H1 (cell line): Measurements from ENCODE around the gene ATOH7.

Experiments
- POLR2A ChIP-seq, 2 experiments: IDR thresholded peaks; 1 replicate in 1 of 2; 2 replicates in 1 of 2; pipeline ENCODE4 v1.6.1; 2011; ENCODE audit warnings: low read depth in 2 of 2, low read length in 2 of 2, mild to moderate bottlenecking in 2 of 2; ENCODE audit errors: control extremely low read depth in 1 of 2
- SIN3A ChIP-seq, 2 experiments: IDR thresholded peaks in 1 of 2; conservative IDR thresholded peaks in 1 of 2; 2 replicates each; pipeline ENCODE4 v1.6.1; 2011 to 2012; ENCODE audit warnings: low read length in 2 of 2, improper control_type of control experiment in 1 of 2, low read depth in 1 of 2, mild to moderate bottlenecking in 1 of 2
- SRF ChIP-seq: IDR thresholded peaks from 2 replicates; pipeline ENCODE4 v1.6.1; 2011; ENCODE audit warnings: mild to moderate bottlenecking, low read depth, low read length, moderate library complexity
- TF ChIP-seq, protein P1 (sequence below), 3 experiments: IDR thresholded peaks; 1 replicate in 2 of 3; 2 replicates in 1 of 3; pipeline versions ENCODE4 v1.5.1 to v1.6.1; 2011; ENCODE audit warnings: low read length in 3 of 3, mild to moderate bottlenecking in 3 of 3, inconsistent platforms in 2 of 3, low read depth in 1 of 3, moderate library complexity in 1 of 3; ENCODE audit not compliant: insufficient read depth in 1 of 3; ENCODE audit errors: control extremely low read depth in 1 of 3

- no peak for TF ChIP-seq POLR2A (IDR thresholded peaks at IDR 0.05; ENCODE audit: control extremely low read depth in 1 of 2, low read depth in 2 of 2, low read length in 2 of 2)
- TF ChIP-seq SIN3A (conservative IDR thresholded peaks at IDR 0.05 in 1 of 2, IDR thresholded peaks at IDR 0.05 in 1 of 2; ENCODE audit: low read depth in 1 of 2, low read length in 2 of 2) = no peak
- no peak for TF ChIP-seq SRF
- TF ChIP-seq, protein P1, sequence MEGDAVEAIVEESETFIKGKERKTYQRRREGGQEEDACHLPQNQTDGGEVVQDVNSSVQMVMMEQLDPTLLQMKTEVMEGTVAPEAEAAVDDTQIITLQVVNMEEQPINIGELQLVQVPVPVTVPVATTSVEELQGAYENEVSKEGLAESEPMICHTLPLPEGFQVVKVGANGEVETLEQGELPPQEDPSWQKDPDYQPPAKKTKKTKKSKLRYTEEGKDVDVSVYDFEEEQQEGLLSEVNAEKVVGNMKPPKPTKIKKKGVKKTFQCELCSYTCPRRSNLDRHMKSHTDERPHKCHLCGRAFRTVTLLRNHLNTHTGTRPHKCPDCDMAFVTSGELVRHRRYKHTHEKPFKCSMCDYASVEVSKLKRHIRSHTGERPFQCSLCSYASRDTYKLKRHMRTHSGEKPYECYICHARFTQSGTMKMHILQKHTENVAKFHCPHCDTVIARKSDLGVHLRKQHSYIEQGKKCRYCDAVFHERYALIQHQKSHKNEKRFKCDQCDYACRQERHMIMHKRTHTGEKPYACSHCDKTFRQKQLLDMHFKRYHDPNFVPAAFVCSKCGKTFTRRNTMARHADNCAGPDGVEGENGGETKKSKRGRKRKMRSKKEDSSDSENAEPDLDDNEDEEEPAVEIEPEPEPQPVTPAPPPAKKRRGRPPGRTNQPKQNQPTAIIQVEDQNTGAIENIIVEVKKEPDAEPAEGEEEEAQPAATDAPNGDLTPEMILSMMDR (IDR thresholded peaks at IDR 0.05; ENCODE audit: control extremely low read depth in 1 of 3, insufficient read depth in 1 of 3, low read depth in 1 of 3, low read length in 3 of 3) = no peak
These were observed 3.2 kb upstream of the ATOH7 start for GRCh38 chr10:68235111-68235510.
